RWPE2 (cell line): Measurements from ENCODE around the gene STK24.
A peak's percentile ranks its signal among the peaks of the same experiment; 100 is the strongest.

Source experiments
- ATAC-seq: fragments of 200-7000 bp; cut with Tn5 transposase; 3 replicates; pipeline ENCODE4 v1.9.1; 2021; ENCODE audit warnings: low read depth
- DNase-seq: peaks from one replicate; pipeline ENCODE4 v3.0.0-alpha.2; 2020; ENCODE audit warnings: low spot score
- H3K27ac ChIP-seq: fragments of 450-650 bp; 2 replicates; pipeline ENCODE4 v1.5.1; 2017; ENCODE audit warnings: mild to moderate bottlenecking; ENCODE audit not compliant: poor library complexity, severe bottlenecking
- H3K27me3 ChIP-seq: fragments of 250-450 bp; sonication (Bioruptor Pico); 2 replicates; pipeline ENCODE4 v1.5.1; 2021; ENCODE audit warnings: mild to moderate bottlenecking, moderate library complexity; ENCODE audit not compliant: insufficient read depth, poor library complexity, severe bottlenecking
- H3K36me3 ChIP-seq: fragments of 250-450 bp; sonication (Bioruptor Pico); 2 replicates; pipeline ENCODE4 v1.5.1; 2020; ENCODE audit warnings: low read depth, mild to moderate bottlenecking, moderate library complexity
- H3K4me1 ChIP-seq: fragments of 250-450 bp; sonication (Bioruptor Pico); 2 replicates; pipeline ENCODE4 v1.5.1; 2021; ENCODE audit warnings: mild to moderate bottlenecking, moderate library complexity; ENCODE audit not compliant: insufficient read depth, poor library complexity, severe bottlenecking
- H3K4me3 ChIP-seq: fragments of 250-450 bp; sonication (Bioruptor Pico); 2 replicates; pipeline ENCODE4 v1.5.1; 2021; ENCODE audit warnings: mild to moderate bottlenecking, moderate library complexity; ENCODE audit not compliant: severe bottlenecking
- H3K9me3 ChIP-seq: fragments of 250-450 bp; sonication (Bioruptor Pico); 2 replicates; pipeline ENCODE4 v1.5.1; 2021; ENCODE audit warnings: mild to moderate bottlenecking, moderate library complexity; ENCODE audit not compliant: severe bottlenecking
- CTCF ChIP-seq: fragments of 450-650 bp; IDR thresholded peaks from one replicate; pipeline ENCODE4 v1.5.1; 2017; ENCODE audit warnings: mild to moderate bottlenecking, moderate library complexity; ENCODE audit not compliant: poor library complexity, severe bottlenecking

The STK24 gene

GRCh38 chr13:98556968-98557631 is 19.8 kb downstream of the STK24 start:
- peaks cover 32% of the 10 kb centered on the region for H3K36me3 ChIP-seq
- H3K9me3 ChIP-seq, result no peaks in the 10 kb centered on the region
- peaks cover 23% of the 10 kb centered on the region for H3K4me1 ChIP-seq
- peak; percentile 17 for TF ChIP-seq CTCF
- H3K27me3 ChIP-seq, result no peaks in the 10 kb centered on the region
- peak; percentile 45 for ATAC-seq
- no peak for DNase-seq
- H3K27ac ChIP-seq, result peak overlapping the region; percentile 16
- H3K4me3 ChIP-seq, result no peak overlapping the region

- DNase-seq, result no peak
- no peak overlapping the region for H3K4me3 ChIP-seq
- no peaks in the 10 kb centered on the region for H3K9me3 ChIP-seq
- TF ChIP-seq CTCF, result no peak
- H3K27me3 ChIP-seq, result no peaks in the 10 kb centered on the region
- H3K36me3 ChIP-seq, result peaks cover 38% of the 10 kb centered on the region
- peak overlapping the region; percentile 16 for H3K27ac ChIP-seq
- H3K4me1 ChIP-seq, result peaks cover 23% of the 10 kb centered on the region
- no peak for ATAC-seq
Observed at GRCh38 chr13:98556142-98556816, 20.6 kb downstream of the STK24 start.

DNA sequence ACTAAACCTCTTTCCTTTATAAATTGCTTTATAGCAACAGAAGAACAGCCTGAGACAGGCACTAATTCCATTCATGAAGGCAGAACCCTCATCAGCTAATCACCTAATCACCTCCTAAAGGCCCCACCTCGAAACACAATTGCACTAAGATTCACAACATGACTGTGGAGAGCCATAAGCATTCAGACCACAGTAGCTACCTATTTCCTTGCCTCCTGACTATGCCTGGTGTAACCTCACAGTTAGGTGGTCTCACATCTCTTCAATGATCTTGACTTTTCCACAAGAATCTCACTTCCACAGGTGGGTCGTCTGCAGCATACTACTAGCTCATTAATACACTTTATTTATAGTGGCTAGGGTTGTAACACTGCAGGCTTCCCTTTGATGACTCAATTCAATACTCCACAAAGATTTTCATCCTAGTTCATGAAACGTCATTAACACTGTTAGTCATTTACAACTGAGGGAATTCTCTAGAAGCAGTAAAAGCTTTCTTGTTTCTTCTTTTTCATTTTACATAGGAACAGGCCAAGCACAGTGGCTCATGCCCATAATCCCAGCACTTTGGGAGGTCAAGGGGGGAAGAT is 27.1 kb downstream of the STK24 start:
- H3K9me3 ChIP-seq, result no peaks in the 10 kb centered on the region
- no peak for ATAC-seq
- no peak for TF ChIP-seq CTCF
- H3K36me3 ChIP-seq, result peaks cover 54% of the 10 kb centered on the region
- no peaks in the 10 kb centered on the region for H3K27me3 ChIP-seq
- DNase-seq, result no peak
- H3K4me1 ChIP-seq, result peaks cover 30% of the 10 kb centered on the region
- H3K27ac ChIP-seq, result peak overlapping the region; percentile 22
- no peak overlapping the region for H3K4me3 ChIP-seq

GRCh38 chr13:98549006-98549727 is 27.7 kb downstream of the STK24 start:
- Histone ChIP-seq H3K27ac (peak overlapping the region; percentile 22), H3K27me3 (no peaks in the 10 kb centered on the region), H3K36me3 (peaks cover 50% of the 10 kb centered on the region), H3K4me1 (peaks cover 26% of the 10 kb centered on the region), H3K9me3 (no peaks in the 10 kb centered on the region), H3K4me3 (no peak overlapping the region)
- no peak for TF ChIP-seq CTCF
- DNase-seq, result no peak
- ATAC-seq, result peak; percentile 92
